Measurements from ENCODE around the gene PLEKHA1.

The PLEKHA1 gene

GRCh38 chr10:122386514-122386913 is 12.0 kb downstream of the PLEKHA1 start:
- no peaks in the 10 kb centered on the region for H3K9me3 ChIP-seq (ENCODE audit: control insufficient read depth, insufficient read depth, low read length)
- no peaks in the 10 kb centered on the region for H3K27me3 ChIP-seq (ENCODE audit: control insufficient read depth, insufficient read depth, low read length)
- H3K9ac ChIP-seq (ENCODE audit: low read depth, low read length): no peak overlapping the region
- no peaks in the 10 kb centered on the region for H3K36me3 ChIP-seq (ENCODE audit: control insufficient read depth, insufficient read depth, low read length)
- H3K4me1 ChIP-seq (ENCODE audit: control insufficient read depth, insufficient read depth, low read length): no peaks in the 10 kb centered on the region
- H3K4me3 ChIP-seq (ENCODE audit: low read depth, low read length): no peak overlapping the region

- Histone ChIP-seq H3K4me3 (ENCODE audit: low read depth, low read length) (no peak overlapping the region), H3K9me3 (ENCODE audit: control insufficient read depth, insufficient read depth, low read length) (no peaks in the 10 kb centered on the region), H3K9ac (ENCODE audit: low read depth, low read length) (no peak overlapping the region), H3K36me3 (ENCODE audit: control insufficient read depth, insufficient read depth, low read length) (no peaks in the 10 kb centered on the region), H3K4me1 (ENCODE audit: control insufficient read depth, insufficient read depth, low read length) (no peaks in the 10 kb centered on the region), H3K27me3 (ENCODE audit: control insufficient read depth, insufficient read depth, low read length) (no peaks in the 10 kb centered on the region)
Observed at GRCh38 chr10:122387572-122387971, 13.1 kb downstream of the PLEKHA1 start.

DNA sequence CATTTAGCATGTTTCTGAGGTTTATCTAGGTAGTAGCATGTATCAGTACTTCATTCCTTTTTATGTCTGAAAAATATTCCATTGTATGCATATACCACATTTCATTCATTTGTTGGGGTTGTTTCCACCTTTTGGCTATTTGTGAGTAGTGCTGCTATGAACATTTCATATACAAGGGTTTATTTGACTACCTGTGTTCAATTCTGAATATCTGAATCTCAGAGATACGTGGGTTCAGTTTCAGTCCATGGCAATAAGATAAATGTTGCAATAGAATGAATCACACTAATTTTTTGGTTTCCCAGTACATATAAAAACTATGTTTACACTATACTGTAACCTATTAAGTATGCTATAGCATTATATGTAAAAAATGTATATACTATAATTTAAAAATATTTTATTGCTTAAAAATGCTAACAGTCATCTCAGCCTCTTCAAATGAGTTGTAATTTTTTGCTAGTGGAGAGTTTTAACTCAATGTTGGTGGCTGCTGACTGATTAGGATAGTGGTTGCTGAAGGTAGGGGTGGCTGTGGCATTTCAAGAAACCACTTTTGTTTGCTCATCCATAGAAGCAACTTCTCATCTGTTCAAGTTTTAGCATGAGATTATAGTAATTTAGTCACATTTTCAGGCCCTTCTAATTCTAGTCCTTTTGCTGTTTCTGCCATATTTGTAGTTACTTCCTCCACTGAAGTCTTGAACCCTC is 13.9 kb downstream of the PLEKHA1 start:
- no peak overlapping the region for H3K9ac ChIP-seq (ENCODE audit: low read depth, low read length)
- no peaks in the 10 kb centered on the region for H3K4me1 ChIP-seq (ENCODE audit: control insufficient read depth, insufficient read depth, low read length)
- H3K27me3 ChIP-seq (ENCODE audit: control insufficient read depth, insufficient read depth, low read length): no peaks in the 10 kb centered on the region
- H3K4me3 ChIP-seq (ENCODE audit: low read depth, low read length): no peak overlapping the region
- H3K9me3 ChIP-seq (ENCODE audit: control insufficient read depth, insufficient read depth, low read length): no peaks in the 10 kb centered on the region
- H3K36me3 ChIP-seq (ENCODE audit: control insufficient read depth, insufficient read depth, low read length): no peaks in the 10 kb centered on the region

- Histone ChIP-seq H3K9ac (ENCODE audit: low read depth, low read length) (no peak overlapping the region), H3K27me3 (ENCODE audit: control insufficient read depth, insufficient read depth, low read length) (no peaks in the 10 kb centered on the region)
Observed at GRCh38 chr10:122390271-122390670, 15.8 kb downstream of the PLEKHA1 start.

GRCh38 chr10:122390679-122391078 is 16.2 kb downstream of the PLEKHA1 start:
- Histone ChIP-seq H3K4me1 (ENCODE audit: control insufficient read depth, insufficient read depth, low read length) (no peaks in the 10 kb centered on the region), H3K36me3 (ENCODE audit: control insufficient read depth, insufficient read depth, low read length) (no peaks in the 10 kb centered on the region), H3K4me3 (ENCODE audit: low read depth, low read length) (no peak overlapping the region), H3K9ac (ENCODE audit: low read depth, low read length) (no peak overlapping the region), H3K27me3 (ENCODE audit: control insufficient read depth, insufficient read depth, low read length) (no peaks in the 10 kb centered on the region), H3K9me3 (ENCODE audit: control insufficient read depth, insufficient read depth, low read length) (no peaks in the 10 kb centered on the region)

More at GRCh38 chr10:122390271-122390670, 15.8 kb downstream of the PLEKHA1 start:
- H3K4me1 ChIP-seq (ENCODE audit: control insufficient read depth, insufficient read depth, low read length): no peaks in the 10 kb centered on the region
- no peaks in the 10 kb centered on the region for H3K36me3 ChIP-seq (ENCODE audit: control insufficient read depth, insufficient read depth, low read length)
- H3K4me3 ChIP-seq (ENCODE audit: low read depth, low read length): no peak overlapping the region
- H3K9me3 ChIP-seq (ENCODE audit: control insufficient read depth, insufficient read depth, low read length): no peaks in the 10 kb centered on the region

GRCh38 chr10:122391875-122392274 is 17.4 kb downstream of the PLEKHA1 start:
- Histone ChIP-seq H3K27me3 (ENCODE audit: control insufficient read depth, insufficient read depth, low read length) (no peaks in the 10 kb centered on the region), H3K4me1 (ENCODE audit: control insufficient read depth, insufficient read depth, low read length) (no peaks in the 10 kb centered on the region), H3K9ac (ENCODE audit: low read depth, low read length) (no peak overlapping the region), H3K4me3 (ENCODE audit: low read depth, low read length) (no peak overlapping the region), H3K36me3 (ENCODE audit: control insufficient read depth, insufficient read depth, low read length) (no peaks in the 10 kb centered on the region), H3K9me3 (ENCODE audit: control insufficient read depth, insufficient read depth, low read length) (no peaks in the 10 kb centered on the region)

- Histone ChIP-seq H3K9me3 (ENCODE audit: control insufficient read depth, insufficient read depth, low read length) (no peaks in the 10 kb centered on the region), H3K27me3 (ENCODE audit: control insufficient read depth, insufficient read depth, low read length) (no peaks in the 10 kb centered on the region), H3K9ac (ENCODE audit: low read depth, low read length) (no peak overlapping the region), H3K4me3 (ENCODE audit: low read depth, low read length) (no peak overlapping the region), H3K36me3 (ENCODE audit: control insufficient read depth, insufficient read depth, low read length) (no peaks in the 10 kb centered on the region), H3K4me1 (ENCODE audit: control insufficient read depth, insufficient read depth, low read length) (no peaks in the 10 kb centered on the region)
Observed at GRCh38 chr10:122392835-122393234, 18.3 kb downstream of the PLEKHA1 start.

DNA sequence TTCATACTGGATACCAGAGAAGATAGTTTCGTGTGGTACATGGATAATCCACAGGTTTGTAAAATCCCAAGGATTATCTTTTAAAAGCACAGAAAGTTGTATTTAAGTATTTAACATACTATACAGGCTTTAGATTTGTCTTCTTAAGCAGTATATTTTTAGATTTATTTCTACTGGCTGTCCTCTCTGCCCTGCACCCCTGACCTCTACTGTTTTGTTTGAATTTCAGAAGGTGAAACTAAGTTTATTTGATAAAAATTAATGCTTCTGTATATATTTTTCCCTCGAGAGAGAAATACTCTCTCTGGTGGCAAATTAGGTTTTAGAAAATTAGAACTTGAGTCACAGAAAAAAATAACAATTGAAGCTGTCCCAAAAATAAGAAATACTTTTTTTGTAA is 18.8 kb downstream of the PLEKHA1 start:
- Histone ChIP-seq H3K27me3 (ENCODE audit: control insufficient read depth, insufficient read depth, low read length) (no peaks in the 10 kb centered on the region), H3K9me3 (ENCODE audit: control insufficient read depth, insufficient read depth, low read length) (no peaks in the 10 kb centered on the region), H3K9ac (ENCODE audit: low read depth, low read length) (no peak overlapping the region), H3K4me1 (ENCODE audit: control insufficient read depth, insufficient read depth, low read length) (no peaks in the 10 kb centered on the region), H3K36me3 (ENCODE audit: control insufficient read depth, insufficient read depth, low read length) (no peaks in the 10 kb centered on the region), H3K4me3 (ENCODE audit: low read depth, low read length) (no peak overlapping the region)

DNA sequence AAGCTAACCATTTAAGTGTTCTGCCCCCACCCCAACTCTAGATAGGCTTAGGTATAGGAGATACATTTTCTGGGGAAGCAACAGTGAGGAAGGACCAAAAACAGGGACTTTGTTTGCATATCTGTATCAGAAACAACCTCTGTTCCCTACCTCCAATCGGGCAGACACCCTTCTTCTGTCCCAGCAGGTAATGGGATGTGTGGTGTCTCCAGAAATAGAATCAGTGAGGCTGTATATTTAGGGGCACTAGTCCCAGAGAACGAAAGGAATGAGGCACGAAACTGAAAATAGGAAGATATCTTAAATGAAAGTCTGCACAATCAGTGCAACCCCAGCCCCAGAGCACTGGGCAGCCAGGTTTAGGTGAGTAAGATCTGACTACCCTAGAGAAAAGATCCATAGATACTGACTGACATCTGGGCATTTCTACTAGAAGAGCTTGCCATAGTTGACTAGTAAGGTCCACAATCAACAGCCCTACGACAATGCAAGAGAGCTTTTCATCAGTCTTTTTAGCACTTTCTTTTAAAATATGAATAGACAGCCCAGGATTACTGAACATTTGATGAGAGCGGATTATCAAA is 28.1 kb downstream of the PLEKHA1 start:
- no peak overlapping the region for H3K9ac ChIP-seq (ENCODE audit: low read depth, low read length)

DNA sequence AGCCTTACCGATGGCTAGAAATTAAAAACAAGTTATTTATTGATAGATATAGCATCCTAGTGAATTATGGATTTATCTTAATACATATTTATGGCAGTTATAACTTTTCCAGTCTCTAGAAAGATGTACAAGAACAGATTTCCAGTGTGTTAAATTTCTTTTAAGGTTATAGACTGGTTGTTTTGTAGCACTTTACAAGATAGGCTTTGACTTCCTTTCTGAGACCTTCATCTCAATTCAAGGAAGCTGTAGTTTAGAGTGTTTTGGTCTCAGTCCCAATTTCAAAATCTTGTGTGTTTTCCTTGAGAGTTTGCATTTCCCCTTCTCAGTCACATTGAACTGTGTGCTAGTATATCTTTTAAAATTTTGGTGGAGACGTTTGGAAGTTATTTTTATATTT is 30.1 kb downstream of the PLEKHA1 start:
- no peaks in the 10 kb centered on the region for H3K4me1 ChIP-seq (ENCODE audit: control insufficient read depth, insufficient read depth, low read length)
- H3K27me3 ChIP-seq (ENCODE audit: control insufficient read depth, insufficient read depth, low read length): no peaks in the 10 kb centered on the region
- H3K4me3 ChIP-seq (ENCODE audit: low read depth, low read length): no peak overlapping the region
- H3K9ac ChIP-seq (ENCODE audit: low read depth, low read length): no peak overlapping the region
- no peaks in the 10 kb centered on the region for H3K36me3 ChIP-seq (ENCODE audit: control insufficient read depth, insufficient read depth, low read length)
- no peaks in the 10 kb centered on the region for H3K9me3 ChIP-seq (ENCODE audit: control insufficient read depth, insufficient read depth, low read length)

More for the DNA sequence above, 28.1 kb downstream of the PLEKHA1 start:
- no peaks in the 10 kb centered on the region for H3K36me3 ChIP-seq (ENCODE audit: control insufficient read depth, insufficient read depth, low read length)
- no peaks in the 10 kb centered on the region for H3K27me3 ChIP-seq (ENCODE audit: control insufficient read depth, insufficient read depth, low read length)
- H3K9me3 ChIP-seq (ENCODE audit: control insufficient read depth, insufficient read depth, low read length): no peaks in the 10 kb centered on the region
- no peak overlapping the region for H3K4me3 ChIP-seq (ENCODE audit: low read depth, low read length)
- H3K4me1 ChIP-seq (ENCODE audit: control insufficient read depth, insufficient read depth, low read length): no peaks in the 10 kb centered on the region

DNA sequence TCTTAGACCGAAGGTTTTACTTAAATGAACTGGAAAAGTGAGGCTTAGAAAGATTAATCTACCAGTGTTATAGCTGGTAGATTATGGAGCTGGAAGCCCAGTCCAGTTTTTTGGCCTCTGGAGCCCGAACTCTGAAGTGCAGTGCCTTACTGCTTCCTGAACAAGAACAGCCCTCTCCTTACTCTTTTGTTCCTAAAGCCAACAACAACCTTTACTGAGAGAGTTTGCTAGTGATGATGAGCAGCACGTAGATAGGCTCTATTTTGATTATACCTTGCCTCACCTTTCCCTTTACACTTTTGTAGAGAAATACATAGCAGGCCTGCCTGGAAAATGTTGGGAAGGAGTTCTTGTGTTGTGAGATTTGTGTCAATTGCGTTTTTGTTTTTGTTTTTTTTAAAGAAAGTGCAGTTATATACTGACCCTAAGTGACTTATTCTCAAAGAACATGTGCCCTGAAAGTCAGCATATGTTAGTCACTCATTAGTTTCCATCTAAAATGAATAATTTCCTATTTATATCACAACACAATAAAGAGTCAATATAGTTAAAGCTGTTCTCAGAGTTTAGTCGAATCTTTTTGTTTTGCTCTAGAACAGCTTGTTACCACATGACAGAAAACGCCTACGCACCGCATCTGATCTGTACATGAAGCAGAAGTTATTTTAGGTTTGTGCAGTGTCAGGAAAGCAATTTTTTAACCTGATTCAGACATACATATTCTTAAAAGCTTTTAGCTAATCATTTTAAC is 33.0 kb downstream of the PLEKHA1 start:
- no peaks in the 10 kb centered on the region for H3K27me3 ChIP-seq (ENCODE audit: control insufficient read depth, insufficient read depth, low read length)
- no peaks in the 10 kb centered on the region for H3K9me3 ChIP-seq (ENCODE audit: control insufficient read depth, insufficient read depth, low read length)
- H3K4me3 ChIP-seq (ENCODE audit: low read depth, low read length): no peak overlapping the region
- H3K4me1 ChIP-seq (ENCODE audit: control insufficient read depth, insufficient read depth, low read length): no peaks in the 10 kb centered on the region
- no peaks in the 10 kb centered on the region for H3K36me3 ChIP-seq (ENCODE audit: control insufficient read depth, insufficient read depth, low read length)
- H3K9ac ChIP-seq (ENCODE audit: low read depth, low read length): no peak overlapping the region

GRCh38 chr10:122413327-122413726 is 38.8 kb downstream of the PLEKHA1 start:
- Histone ChIP-seq H3K36me3 (ENCODE audit: control insufficient read depth, insufficient read depth, low read length) (no peaks in the 10 kb centered on the region), H3K4me3 (ENCODE audit: low read depth, low read length) (no peak overlapping the region), H3K9me3 (ENCODE audit: control insufficient read depth, insufficient read depth, low read length) (no peaks in the 10 kb centered on the region), H3K27me3 (ENCODE audit: control insufficient read depth, insufficient read depth, low read length) (no peaks in the 10 kb centered on the region), H3K9ac (ENCODE audit: low read depth, low read length) (no peak overlapping the region), H3K4me1 (ENCODE audit: control insufficient read depth, insufficient read depth, low read length) (no peaks in the 10 kb centered on the region)

All from iPS-15b (cell line).